C4-2B (cell line): ENCODE measurements around the gene OBP2A.

Experiments used
- CTCF ChIP-seq: fragments of 450-650 bp; conservative IDR thresholded peaks from 2 replicates; pipeline ENCODE4 v1.5.1; 2017; ENCODE audit warnings: mild to moderate bottlenecking
- ZFX ChIP-seq: fragments of 450-650 bp; IDR thresholded peaks from 2 replicates; pipeline ENCODE4 v1.6.1; 2017

DNA sequence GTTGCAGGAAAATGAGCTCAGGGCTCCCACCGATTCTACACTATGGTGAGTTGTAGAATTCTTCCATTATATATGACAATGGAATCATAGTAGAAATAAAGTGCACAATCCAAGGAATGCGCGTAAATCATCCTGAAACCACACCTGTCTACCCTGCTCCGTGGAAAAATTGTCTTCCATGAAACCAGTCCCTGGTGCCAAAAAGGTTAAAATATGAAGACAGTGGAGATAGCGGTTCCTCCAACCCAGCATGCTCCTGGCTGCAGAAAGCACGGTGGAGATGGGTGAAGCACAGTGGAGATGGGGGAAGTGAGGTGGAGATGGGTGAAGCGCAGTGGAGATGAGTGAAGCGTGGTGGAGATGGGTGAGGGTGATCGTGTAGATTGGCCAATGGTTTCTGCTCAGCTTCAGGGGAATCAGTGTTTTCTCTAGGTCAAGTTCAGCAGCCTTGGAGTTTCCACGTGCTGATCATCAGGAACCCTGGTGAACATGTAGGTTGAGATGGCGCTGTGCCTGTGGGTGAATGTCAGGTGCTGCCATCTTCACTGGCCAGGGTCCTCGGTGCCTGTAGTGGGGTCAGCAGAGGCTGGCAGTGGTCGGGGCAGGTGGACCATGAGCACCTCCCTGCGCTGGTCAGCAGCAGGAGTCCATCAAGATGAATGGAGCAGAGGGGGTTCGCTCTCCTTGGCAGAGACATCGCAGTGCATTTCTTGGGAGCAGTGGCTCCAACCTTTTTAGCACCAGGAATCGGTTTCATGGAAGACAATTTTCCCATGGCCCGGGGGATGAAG, 35.9 kb downstream of the OBP2A start:
- TF ChIP-seq CTCF (no peak), ZFX (no peak)
